ENCODE data around the gene PLEKHA7.
"Not testable (repeated sequence)": the region's sequence is repeated elsewhere in the genome, so short reads cannot be mapped to it uniquely, and the experiment has no call there.

The PLEKHA7 gene

DNA sequence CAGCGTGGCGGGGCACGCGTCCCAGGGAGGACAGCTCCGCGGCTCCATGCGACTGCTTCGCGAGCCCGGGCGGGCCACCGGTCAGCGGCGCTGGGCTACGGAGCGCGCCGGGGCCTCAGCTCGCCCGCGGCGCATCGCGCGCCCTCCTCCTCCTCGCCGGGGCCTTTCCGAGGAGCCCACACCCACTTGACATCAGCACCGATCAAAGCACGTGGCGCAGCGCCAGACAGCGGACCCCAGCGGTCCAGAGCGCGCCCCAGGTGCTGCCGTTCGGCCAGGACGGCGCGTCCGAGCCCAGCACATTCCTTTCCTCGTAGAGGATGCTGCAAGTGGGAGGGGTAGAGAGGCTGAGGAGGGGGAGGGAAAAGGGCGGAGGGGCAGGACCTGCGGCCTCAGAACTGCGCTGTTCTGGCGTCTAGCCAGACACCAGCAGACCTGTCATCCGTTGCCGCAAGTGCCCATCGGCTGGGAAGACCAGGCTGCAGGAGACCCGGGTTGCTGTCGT is 88.6 kb downstream of the PLEKHA7 start:
- H3K27ac Mint-ChIP-seq: no peak overlapping the region
- H3K4me3 Mint-ChIP-seq: peak overlapping the region; percentile 77

DNA sequence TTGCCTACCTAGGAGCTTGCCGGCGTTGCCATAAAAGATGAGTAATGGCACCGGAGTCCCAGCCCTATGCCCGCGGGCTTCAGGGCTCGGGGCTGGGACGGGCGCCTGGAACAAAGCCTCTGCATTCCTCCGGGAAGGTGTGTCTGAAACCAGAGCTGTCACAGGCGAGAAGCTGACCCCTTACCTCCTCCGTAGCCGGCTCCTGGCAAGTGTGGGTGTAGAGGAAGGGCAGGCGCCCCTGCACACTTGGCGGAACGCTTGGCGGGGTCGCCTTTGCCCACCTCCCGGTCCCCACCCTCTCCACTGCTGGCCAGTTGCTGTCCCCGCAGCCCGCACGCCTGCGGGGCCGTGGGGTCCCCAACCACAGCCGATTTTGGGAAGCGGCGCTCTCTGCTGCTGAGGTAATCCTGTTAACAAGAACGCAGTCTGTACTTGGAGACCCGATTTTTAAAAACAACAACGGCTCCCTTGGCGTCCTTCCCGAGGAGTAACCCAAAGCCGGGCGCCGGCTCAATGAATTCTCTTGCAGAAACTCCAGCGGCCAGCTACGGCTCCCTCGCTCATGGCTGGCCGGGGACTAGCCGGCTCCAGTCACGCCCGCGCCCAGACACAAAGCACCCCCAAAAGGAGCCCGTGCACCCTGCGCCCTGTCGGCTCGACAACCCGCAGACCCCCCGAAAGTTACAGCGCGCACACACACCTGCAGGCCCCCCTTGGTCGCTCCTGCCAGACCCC is 89.2 kb downstream of the PLEKHA7 start:
- Mint-ChIP-seq H3K36me3 (ENCODE audit: low read depth) (no peaks in the 10 kb centered on the region), H3K27me3 (peaks cover 68% of the 10 kb centered on the region), H3K4me3 (peak overlapping the region; percentile 77), H3K27ac (no peak overlapping the region), H3K9me3 (no peaks in the 10 kb centered on the region), H3K4me1 (ENCODE audit: low read depth) (peaks cover 16% of the 10 kb centered on the region)
- DNase-seq: no peak

More for the DNA sequence above, 88.6 kb downstream of the PLEKHA7 start:
- Mint-ChIP-seq H3K36me3 (ENCODE audit: low read depth) (no peaks in the 10 kb centered on the region), H3K9me3 (no peaks in the 10 kb centered on the region), H3K4me1 (ENCODE audit: low read depth) (peaks cover 16% of the 10 kb centered on the region), H3K27me3 (peaks cover 69% of the 10 kb centered on the region)
- peak; percentile 50 for DNase-seq

DNA sequence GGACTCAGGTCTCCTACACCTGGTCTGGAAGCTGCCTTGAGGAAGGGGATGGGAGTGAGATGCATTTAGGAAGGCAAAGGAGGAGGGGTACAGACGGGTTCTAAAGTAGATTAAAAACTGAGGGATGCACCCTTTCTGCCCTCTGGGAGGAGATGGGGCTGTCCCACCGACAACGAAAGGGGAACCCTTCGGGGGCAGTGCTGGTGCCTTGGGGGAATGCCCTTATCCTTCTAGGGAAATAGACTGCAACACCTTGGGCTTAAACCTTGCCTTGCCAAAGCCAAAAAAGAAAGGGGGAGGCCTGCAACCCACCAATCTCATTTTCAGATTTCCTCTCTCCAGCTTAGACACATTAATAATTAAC is 89.8 kb downstream of the PLEKHA7 start:
- peak overlapping the region; percentile 77 for H3K4me3 Mint-ChIP-seq
- peaks cover 67% of the 10 kb centered on the region for H3K27me3 Mint-ChIP-seq
- no peaks in the 10 kb centered on the region for H3K9me3 Mint-ChIP-seq
- no peak for DNase-seq
- H3K4me1 Mint-ChIP-seq (ENCODE audit: low read depth): peaks cover 16% of the 10 kb centered on the region
- no peak overlapping the region for H3K27ac Mint-ChIP-seq
- no peaks in the 10 kb centered on the region for H3K36me3 Mint-ChIP-seq (ENCODE audit: low read depth)

DNA sequence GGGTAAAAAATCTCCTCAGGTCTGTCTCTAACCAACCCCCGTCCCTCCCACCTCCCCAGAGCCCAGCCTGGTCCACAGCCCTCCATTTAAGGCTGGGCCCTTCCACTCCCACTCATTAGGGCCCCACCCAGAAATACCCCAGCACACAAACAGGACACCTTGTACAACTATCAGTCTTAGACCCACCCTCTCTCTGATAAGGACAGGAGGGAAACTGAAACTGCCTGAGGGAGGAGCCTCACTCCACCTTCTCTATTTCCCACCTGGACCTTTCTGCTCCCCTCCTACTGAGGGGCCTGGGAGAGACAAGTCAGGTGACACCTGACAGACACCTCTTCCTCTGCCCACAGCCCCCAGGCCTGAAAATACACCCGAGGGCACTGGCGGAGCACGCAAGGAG is 90.2 kb downstream of the PLEKHA7 start:
- Mint-ChIP-seq H3K9me3 (no peaks in the 10 kb centered on the region), H3K4me1 (ENCODE audit: low read depth) (peaks cover 16% of the 10 kb centered on the region), H3K27ac (no peak overlapping the region), H3K27me3 (peaks cover 63% of the 10 kb centered on the region), H3K4me3 (peak overlapping the region; percentile 77), H3K36me3 (ENCODE audit: low read depth) (no peaks in the 10 kb centered on the region)
- no peak for DNase-seq

DNA sequence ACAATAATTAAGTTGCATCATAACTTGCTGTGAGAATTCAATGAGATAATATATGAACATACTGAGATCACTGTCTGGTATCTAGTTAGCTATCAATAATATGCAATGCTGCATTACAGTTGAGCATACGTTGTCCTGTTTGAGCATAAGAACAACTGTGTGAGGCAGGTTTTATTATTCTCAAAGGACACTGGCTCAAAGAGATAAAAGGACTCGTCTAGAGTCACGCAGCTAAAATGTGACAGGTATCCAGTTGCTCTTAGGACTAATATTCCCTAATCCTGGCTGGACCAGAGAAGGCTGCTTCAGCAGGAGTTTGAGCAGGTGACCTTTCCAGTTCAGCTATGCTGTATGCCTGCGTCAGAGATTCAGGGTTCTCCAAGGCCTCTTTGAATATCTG is 92.5 kb downstream of the PLEKHA7 start:
- H3K36me3 Mint-ChIP-seq (ENCODE audit: low read depth): no peaks in the 10 kb centered on the region
- peaks cover 50% of the 10 kb centered on the region for H3K27me3 Mint-ChIP-seq
- no peaks in the 10 kb centered on the region for H3K9me3 Mint-ChIP-seq
- peaks cover 19% of the 10 kb centered on the region for H3K4me1 Mint-ChIP-seq (ENCODE audit: low read depth)
- DNase-seq: no peak
- no peak overlapping the region for H3K27ac Mint-ChIP-seq
- no peak overlapping the region for H3K4me3 Mint-ChIP-seq

DNA sequence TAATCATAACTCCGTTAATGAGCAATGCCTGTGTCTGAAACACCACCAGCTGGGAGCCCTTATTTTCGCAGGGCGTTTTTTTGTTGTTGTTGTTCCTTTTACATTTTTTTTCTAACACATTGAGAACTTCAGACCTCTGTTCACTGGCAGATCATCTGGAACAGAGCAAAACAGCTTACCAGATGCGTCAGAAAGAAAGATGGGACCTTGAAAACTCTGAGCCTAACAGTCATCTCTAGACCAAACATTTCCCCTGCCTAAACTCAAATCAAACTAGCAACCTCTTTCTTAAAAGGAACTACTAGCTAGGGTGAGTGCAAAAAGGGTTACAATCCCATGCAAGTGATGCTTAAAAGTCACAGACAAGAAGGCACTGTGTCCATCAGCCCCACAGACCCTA is 93.2 kb downstream of the PLEKHA7 start:
- Mint-ChIP-seq H3K4me3 (no peak overlapping the region), H3K36me3 (ENCODE audit: low read depth) (no peaks in the 10 kb centered on the region), H3K27me3 (peaks cover 44% of the 10 kb centered on the region), H3K27ac (no peak overlapping the region), H3K9me3 (no peaks in the 10 kb centered on the region), H3K4me1 (ENCODE audit: low read depth) (peaks cover 17% of the 10 kb centered on the region)
- no peak for DNase-seq

DNA sequence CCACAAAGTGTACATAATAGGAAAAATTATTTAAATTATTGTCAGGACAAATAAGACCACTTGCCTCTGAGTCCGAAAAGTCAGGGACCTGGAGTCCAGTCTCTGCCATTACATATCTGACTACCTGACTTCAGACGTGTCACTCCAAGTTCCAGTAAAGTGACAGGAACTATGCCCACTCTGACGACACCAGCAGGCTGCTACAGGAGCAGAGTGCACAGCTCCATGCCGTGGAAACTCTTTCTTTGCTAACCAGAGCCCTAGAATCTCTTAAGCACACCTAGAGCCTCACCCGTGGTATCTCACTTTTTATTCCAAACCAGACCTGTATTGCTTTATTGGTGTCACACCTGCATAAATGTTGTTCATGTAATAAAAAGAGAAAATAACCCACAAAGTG is 93.7 kb downstream of the PLEKHA7 start:
- Mint-ChIP-seq H3K4me3 (no peak overlapping the region), H3K27me3 (peaks cover 40% of the 10 kb centered on the region), H3K36me3 (ENCODE audit: low read depth) (no peaks in the 10 kb centered on the region)

DNA sequence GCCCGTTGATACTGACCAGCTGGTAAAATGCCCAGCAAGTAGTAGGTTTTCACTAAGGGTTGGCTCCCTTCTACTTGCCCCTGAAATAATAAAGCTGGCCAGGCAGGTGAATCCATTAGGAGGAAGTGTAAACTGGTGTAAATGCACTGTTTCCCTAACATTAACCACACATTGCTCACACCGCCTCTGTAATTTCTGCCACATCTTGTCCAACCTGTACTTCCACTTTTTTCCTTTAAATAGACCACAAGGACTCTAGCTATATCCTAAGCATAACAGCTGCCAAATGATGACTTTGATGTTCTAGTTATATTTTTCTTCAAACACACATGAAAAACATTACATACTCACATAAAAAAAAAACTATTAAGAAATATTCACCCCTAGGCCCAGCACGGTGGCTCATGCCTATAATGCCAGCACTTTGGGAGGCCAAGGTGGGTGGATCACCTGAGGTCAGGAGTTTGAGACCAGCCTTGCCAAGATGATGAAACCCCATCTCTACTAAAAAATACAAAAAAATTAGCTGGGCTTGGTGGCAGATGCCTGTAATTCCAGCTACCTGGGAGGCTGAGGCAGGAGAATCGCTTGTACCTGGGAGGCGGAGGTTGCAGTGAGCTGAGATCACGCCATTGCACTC is 95.6 kb downstream of the PLEKHA7 start:
- H3K36me3 Mint-ChIP-seq (ENCODE audit: low read depth); H3K27ac Mint-ChIP-seq; DNase-seq; H3K9me3 Mint-ChIP-seq; H3K4me3 Mint-ChIP-seq; H3K4me1 Mint-ChIP-seq (ENCODE audit: low read depth): not testable (repeated sequence)
- H3K27me3 Mint-ChIP-seq: peaks cover 23% of the 10 kb centered on the region

More for the DNA sequence above, 93.7 kb downstream of the PLEKHA7 start:
- H3K4me1 Mint-ChIP-seq (ENCODE audit: low read depth): peaks cover 12% of the 10 kb centered on the region
- no peak overlapping the region for H3K27ac Mint-ChIP-seq
- no peaks in the 10 kb centered on the region for H3K9me3 Mint-ChIP-seq
- DNase-seq: no peak

DNA sequence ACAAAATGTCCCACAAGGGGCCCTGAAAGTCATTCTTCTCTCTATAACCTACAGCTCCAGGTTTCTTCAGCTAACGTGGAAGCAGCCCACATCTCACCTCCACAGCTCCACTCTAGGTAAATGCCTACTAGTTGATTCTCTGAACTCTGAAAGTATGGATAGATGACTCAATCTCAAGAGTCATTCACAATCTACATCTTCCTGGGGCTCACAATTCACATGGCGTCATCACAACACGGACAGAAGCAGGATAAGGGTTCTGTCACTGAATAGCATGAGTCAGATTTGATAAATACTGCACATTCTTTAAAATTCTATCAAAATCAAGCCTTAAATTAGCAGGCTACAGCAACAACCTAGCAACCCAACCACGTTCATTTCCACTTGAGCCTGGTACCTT is 96.3 kb downstream of the PLEKHA7 start:
- Mint-ChIP-seq H3K9me3 (no peaks in the 10 kb centered on the region), H3K27me3 (peaks cover 15% of the 10 kb centered on the region), H3K4me3 (no peak overlapping the region), H3K36me3 (ENCODE audit: low read depth) (no peaks in the 10 kb centered on the region), H3K27ac (no peak overlapping the region), H3K4me1 (ENCODE audit: low read depth) (peaks cover 3% of the 10 kb centered on the region)
- no peak for DNase-seq

DNA sequence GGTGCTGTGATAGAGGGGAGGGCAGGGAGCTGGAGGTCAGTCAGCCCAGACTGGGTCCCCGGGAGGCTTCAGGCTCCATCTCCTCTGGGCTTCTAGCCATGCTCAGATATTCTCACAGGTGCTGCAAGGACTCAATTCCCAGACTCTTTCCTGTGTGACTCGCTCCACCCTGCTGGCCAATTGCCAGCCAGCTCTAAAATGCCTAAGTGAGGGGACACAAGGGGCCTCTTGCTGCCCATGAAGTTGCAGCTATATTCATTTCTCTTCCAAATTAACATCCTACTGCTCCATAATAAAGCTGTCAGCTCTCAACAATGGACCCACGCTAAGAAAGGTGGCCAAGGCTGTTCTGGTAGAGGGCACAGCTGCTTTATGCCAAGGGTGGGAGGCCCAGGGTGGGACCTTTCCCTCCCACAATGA is 101.5 kb downstream of the PLEKHA7 start:
- Mint-ChIP-seq H3K4me3 (no peak overlapping the region), H3K36me3 (ENCODE audit: low read depth) (no peaks in the 10 kb centered on the region), H3K4me1 (ENCODE audit: low read depth) (peaks cover 33% of the 10 kb centered on the region), H3K9me3 (no peaks in the 10 kb centered on the region), H3K27ac (no peak overlapping the region), H3K27me3 (no peaks in the 10 kb centered on the region)
- DNase-seq: no peak

DNA sequence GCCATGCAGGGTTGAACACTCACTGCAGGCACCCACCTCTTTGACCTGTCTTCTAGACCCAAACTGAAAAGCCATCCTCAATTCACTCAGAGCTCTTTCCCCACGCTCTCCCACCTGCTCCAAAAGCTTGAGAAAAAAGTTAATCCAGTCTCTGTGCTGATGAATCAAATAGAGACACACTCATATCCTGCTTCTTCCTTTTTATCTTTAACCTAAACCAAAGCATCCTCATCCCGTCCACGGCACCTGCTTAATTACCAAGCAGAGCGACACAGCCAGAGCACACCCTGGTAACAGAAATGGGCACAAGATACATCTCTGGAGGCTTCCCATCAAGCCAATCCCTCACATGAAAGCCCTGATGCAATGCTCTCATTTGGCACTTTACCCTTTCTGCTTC is 102.6 kb downstream of the PLEKHA7 start:
- Mint-ChIP-seq H3K27me3 (no peaks in the 10 kb centered on the region), H3K4me1 (ENCODE audit: low read depth) (peaks cover 33% of the 10 kb centered on the region), H3K4me3 (no peak overlapping the region), H3K36me3 (ENCODE audit: low read depth) (no peaks in the 10 kb centered on the region), H3K27ac (no peak overlapping the region), H3K9me3 (no peaks in the 10 kb centered on the region)
- DNase-seq: no peak

DNA sequence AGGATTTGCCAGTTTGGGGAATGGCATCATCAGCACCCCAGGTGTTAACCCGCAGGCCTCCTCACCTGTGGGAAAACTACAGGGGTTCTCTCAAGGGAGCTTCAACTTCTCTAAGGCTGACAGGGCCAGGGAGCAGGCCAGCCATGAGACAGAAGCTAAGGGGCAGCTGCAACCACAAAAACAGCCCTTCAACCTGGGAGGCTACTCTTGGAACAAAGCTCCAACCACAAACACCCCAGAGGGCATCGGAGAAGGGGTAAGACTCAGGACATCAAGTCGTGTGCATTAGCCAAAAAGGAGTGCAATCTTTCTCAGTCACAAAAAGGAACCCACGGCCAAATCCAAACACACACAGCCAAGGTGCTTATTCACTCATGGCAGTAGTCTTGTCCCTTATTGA is 103.0 kb downstream of the PLEKHA7 start:
- no peak for DNase-seq
- Mint-ChIP-seq H3K36me3 (ENCODE audit: low read depth) (no peaks in the 10 kb centered on the region), H3K4me3 (no peak overlapping the region), H3K27ac (no peak overlapping the region), H3K27me3 (no peaks in the 10 kb centered on the region), H3K4me1 (ENCODE audit: low read depth) (peaks cover 33% of the 10 kb centered on the region), H3K9me3 (no peaks in the 10 kb centered on the region)

DNA sequence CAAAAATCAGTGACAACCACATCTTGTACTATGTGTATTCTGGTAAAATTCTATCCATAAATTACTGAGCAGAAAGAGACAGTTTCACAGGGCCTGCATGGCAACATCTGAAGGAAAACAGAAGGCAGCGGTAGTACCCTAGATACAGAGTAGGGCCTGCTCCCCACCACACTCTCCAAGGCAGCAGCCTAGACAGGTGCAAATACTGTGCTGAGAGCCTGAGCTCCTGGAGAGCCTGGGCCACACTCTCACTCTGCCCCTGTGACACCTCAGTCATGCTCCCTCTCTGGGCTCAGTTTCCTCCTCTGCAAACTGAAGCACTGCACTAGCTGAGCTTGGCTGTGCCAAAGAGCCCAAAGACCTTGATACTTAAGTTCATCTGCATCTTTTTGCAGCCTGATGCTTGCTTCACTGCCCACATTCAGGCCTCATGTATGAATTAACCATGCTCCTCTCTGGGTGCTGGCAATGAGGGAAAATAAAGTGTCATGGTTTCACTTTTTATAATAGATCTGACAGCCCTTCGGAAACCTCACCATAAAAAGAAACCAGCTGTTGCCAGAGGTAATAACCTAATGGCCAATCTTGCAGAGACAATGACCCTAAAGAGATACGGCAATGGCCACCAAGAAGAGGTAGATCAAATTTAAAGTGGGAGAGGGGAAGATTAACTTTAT is 104.7 kb downstream of the PLEKHA7 start:
- Mint-ChIP-seq H3K4me3 (no peak overlapping the region), H3K27ac (peak overlapping the region; percentile 83), H3K36me3 (ENCODE audit: low read depth) (no peaks in the 10 kb centered on the region), H3K4me1 (ENCODE audit: low read depth) (peaks cover 42% of the 10 kb centered on the region), H3K27me3 (no peaks in the 10 kb centered on the region), H3K9me3 (no peaks in the 10 kb centered on the region)
- DNase-seq: no peak

DNA sequence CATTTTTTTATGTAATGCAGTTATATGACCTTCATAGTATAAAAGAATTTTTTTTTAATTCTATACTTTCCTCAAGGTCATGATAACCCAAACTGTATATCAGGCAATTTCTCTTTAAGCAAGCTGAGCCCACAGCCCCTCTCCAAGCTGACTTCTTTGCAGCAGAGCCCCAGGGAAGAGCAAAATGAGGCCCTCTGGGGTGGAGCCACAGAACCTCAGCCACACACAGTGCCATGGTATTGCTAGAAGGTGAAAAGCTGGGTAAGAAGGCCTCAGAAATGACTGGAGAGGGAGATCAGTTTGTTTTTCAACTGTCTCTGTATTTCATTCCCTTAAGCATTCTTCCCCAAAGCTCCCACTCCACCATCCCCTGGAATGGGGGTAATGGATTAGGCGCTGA is 108.8 kb downstream of the PLEKHA7 start:
- no peaks in the 10 kb centered on the region for H3K27me3 Mint-ChIP-seq
- DNase-seq: no peak
- H3K4me1 Mint-ChIP-seq (ENCODE audit: low read depth): peaks cover 55% of the 10 kb centered on the region
- peaks cover 16% of the 10 kb centered on the region for H3K36me3 Mint-ChIP-seq (ENCODE audit: low read depth)
- H3K9me3 Mint-ChIP-seq: peaks cover 10% of the 10 kb centered on the region
- H3K27ac Mint-ChIP-seq: no peak overlapping the region
- H3K4me3 Mint-ChIP-seq: no peak overlapping the region

DNA sequence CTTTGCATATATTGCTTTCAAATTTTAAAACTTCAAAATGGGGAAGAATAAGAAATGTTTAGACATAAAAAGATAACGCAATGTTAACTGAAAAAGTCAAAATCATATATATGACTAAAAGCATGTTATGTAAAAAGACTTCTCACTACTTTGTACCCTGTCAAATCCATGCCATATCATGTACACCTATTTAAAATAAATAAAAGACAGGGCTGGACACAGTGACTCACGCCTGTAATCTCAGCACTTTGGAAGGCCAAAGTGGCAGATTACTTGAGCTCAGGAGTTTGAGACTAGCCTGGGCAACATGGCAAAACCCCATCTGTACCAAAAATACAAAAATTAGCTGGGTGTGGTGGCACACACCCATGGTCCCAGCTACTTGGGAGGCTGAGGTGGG is 109.5 kb downstream of the PLEKHA7 start:
- peaks cover 16% of the 10 kb centered on the region for H3K36me3 Mint-ChIP-seq (ENCODE audit: low read depth)
- peaks cover 55% of the 10 kb centered on the region for H3K4me1 Mint-ChIP-seq (ENCODE audit: low read depth)
- not testable (repeated sequence) for DNase-seq, H3K27ac Mint-ChIP-seq, H3K27me3 Mint-ChIP-seq, H3K4me3 Mint-ChIP-seq
- H3K9me3 Mint-ChIP-seq: peaks cover 10% of the 10 kb centered on the region
